Measurements from ENCODE around the gene ARID4B.
A peak's percentile ranks its signal among the peaks of the same experiment; 100 is the strongest.
"Not testable (repeated sequence)": the region's sequence is repeated elsewhere in the genome, so short reads cannot be mapped to it uniquely, and the experiment has no call there.

ARID4B gene

DNA sequence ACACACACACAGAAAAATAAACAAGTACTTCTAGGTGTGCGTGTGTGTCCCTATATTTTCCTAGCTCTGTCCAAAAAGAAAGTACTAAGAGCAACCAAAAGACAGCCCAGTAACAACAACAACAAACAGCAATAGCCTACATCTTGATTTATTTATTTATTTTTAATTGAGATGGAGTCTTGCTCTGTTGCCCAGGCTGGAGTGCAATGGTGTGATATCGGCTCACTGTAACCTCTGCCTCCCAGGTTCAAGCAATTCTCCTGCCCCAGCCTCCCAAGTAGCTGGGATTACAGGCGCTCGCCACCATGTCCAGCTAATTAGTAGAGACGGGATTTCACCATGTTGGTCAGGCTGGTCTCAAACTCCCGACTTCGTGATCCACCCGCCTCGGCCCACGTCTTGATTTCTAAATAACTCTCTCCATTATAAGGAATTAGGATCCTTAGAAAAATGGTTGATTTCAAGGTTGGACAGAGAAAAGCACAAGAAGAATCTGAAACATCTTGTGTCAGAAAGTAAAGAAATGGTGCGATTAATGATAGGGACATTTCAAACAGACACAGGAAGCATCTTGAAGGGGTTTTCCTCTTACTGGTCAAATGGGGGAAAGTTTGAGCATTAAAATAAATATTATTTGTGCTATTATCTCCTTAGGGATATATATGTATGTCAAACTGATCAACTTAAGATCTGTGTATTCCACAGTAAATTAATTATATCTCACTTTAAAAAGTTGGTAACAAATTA is 59.4 kb downstream of the ARID4B start:
- DNase-seq: no peak

DNA sequence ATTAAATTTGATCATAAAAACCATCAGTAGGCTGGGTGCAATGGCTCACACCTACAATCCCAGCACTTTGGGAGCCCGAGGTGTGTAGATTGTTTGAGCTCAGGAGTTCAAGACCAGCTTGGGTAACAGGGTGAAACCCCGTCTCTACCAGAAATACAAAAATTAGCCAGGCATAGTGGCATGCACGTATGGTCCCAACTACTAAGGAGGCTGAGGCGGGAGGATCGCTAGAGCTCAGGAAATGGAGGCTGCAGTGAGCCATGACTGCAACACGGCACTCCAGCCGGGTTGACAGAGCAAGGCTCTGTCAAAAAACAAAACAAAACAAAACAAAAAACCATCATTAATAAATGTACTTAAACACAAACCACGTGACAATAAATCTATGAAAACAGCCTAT is 61.0 kb downstream of the ARID4B start:
- DNase-seq: no peak

- DNase-seq: no peak
Observed at GRCh38 chr1:235266325-235266724, 61.7 kb downstream of the ARID4B start.

- DNase-seq: no peak
Observed at GRCh38 chr1:235265900-235266299, 62.1 kb downstream of the ARID4B start.

DNA sequence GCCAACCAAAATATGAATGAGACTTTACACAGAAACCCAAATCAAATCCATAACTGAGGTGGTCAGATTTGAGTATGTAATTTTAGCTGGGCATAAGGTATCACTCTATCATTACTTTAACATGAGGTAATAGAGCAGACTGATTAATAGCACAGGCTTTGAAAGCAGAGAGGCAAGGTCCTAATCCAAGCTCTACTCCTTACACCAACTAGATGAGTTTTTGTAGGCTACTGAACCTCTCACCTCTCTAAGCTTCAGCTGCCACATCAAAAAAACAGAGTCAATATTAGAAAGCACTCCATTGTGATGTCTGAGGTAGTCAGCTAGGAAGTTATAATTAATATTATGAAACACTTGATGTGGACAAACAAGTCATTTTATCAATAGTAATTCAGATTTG is 63.7 kb downstream of the ARID4B start:
- no peak for DNase-seq

GRCh38 chr1:235262539-235262938 is 65.4 kb downstream of the ARID4B start:
- DNase-seq: no peak

DNA sequence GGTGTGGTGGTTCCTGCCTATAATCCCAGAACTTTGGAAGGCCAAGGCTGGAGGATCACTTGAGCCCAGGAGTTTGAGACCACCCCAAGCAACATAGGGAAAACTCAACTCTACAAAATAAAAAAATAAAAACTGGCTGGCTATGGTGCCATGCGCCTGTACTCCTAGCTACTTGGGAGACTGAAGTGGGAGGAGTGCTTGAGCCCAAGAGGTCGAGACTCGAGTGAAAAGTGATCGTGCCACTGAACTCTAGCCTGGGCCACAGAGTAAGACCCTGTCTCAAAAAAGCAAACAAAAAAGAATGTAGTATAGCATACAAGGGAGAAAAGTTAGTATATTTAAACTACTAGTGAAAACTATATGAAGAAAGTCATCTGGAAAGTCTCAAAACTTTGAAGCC is 66.7 kb downstream of the ARID4B start:
- DNase-seq: no peak

- no peak for DNase-seq
Observed at GRCh38 chr1:235259133-235259778, 68.7 kb downstream of the ARID4B start.

GRCh38 chr1:235258068-235258467 is 69.9 kb downstream of the ARID4B start:
- not testable (repeated sequence) for DNase-seq

GRCh38 chr1:235254721-235255120 is 73.3 kb downstream of the ARID4B start:
- no peak for DNase-seq

GRCh38 chr1:235253219-235253962 is 74.6 kb downstream of the ARID4B start:
- peak; percentile 65 for DNase-seq

DNA sequence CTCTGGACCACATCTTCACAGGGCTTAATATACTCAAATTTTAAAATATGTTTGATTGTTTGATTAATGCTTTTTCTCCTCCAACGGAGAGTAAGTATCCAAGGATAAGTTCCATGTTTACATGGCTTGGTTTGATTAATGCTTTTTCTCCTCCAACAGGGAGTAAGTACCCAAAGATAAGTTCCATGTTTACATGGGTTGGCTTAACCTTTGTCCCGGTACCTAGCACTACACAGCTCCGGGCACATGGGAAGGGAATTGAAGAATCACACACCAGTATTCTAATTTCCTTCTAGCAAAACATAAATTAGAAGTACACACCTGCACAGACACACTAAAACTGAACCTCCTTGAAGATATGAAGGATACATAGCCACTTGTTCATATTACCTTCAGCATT is 77.5 kb downstream of the ARID4B start:
- no peak for DNase-seq

DNA sequence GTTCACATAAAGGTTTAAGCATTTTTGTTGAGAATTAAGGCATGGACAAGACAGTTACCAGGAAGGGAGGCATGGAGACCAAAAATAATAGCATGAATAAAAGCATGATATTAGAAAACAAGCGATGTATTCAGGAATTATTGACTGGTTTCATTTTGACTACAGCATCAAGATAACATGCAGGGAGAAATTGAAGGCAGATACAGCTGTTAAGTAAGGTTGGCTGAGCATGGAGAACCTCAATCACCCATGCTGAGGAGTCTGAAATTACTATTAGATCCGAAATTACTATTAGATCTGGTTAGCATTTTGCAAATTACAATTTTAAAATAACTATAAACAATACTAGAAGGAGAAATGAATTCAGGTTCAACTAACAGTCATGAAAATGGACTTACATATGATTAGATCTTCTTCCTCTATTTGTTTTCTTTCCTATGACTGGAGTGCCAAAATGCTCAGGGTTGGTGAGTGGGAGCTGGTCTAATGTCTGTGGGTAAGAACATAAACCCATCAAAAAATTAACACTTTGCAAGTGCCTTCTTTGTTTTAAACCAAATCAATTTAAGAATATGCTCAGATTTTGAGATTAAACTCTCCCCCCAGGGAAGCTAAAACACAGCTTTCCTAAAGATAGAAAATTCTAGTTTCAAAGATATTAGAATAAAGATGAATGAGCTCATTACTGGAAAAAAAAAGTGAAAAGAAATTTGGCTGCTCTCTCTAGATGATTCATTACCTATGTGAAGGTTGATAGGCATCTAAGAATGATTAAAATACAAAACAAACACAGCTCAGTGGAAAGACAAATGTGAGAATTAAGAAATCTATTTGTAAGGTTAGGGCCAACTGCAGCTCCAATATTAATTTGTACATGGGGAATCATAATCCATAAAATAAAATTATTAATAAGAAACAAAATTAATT is 81.7 kb downstream of the ARID4B start:
- DNase-seq: peak; percentile 16

GRCh38 chr1:235244974-235245592 is 82.9 kb downstream of the ARID4B start:
- DNase-seq: peak; percentile 19

GRCh38 chr1:235240960-235241359 is 87.0 kb downstream of the ARID4B start:
- DNase-seq: no peak

- no peak for DNase-seq
Observed at GRCh38 chr1:235239851-235240250, 88.1 kb downstream of the ARID4B start.

- no peak for DNase-seq
Observed at GRCh38 chr1:235238558-235238957, 89.4 kb downstream of the ARID4B start.

DNA sequence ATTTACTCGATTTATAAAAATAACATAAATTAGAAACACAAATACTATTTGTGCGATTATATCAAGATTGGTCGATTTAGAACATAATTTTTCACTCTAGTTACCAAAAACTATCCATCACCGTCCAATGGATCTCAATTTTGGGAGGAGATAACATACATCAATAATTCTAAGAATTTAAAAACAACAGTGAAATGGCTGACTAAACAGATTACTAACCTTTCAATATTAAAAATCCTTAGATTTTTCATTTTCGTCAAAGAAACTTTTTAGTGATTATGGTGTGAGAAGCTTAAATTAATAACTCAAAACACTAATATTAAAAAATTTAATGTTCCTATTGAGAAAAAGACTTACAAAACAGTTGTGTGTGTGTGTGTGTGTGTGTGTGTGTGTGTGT is 91.9 kb downstream of the ARID4B start:
- no peak for DNase-seq

DNA sequence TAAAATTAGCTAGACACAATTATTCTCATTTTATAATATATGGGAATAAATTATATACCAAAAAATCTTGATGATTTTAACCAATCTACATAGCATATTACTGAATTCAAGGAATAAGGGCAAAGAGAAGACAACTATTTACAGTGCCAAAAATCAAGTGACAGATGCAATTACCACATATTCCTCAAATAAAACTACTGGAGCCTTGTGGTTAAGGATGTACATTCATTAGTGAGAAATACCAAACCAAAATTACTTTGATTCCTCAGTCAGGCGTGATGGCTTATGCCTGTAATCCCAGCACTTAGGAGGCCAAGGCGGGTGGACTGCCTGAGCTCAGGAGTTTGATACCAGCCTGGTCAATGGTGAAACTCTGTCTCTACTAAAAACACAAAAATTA is 98.1 kb downstream of the ARID4B start:
- no peak for DNase-seq

- DNase-seq: no peak
Observed at GRCh38 chr1:235227414-235227813, 100.6 kb downstream of the ARID4B start.

DNA sequence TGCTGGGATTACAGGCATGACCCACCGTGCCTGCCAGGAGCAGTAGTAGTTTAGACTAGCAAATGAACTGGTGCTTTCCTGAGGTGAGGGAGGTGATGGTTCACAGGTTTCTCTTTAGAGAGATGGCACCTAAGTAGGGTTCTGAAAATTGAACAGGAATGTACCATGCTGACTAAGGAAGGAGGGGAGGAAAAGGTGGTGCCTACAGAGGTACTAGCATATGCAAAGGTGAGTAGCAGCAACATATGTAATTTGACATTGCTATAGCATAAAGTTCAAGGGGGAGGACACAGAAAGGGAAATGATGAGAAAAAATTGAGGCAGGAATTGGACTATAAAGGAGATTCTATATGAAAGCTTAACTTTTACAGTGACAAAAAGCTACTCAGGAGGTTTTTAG is 101.0 kb downstream of the ARID4B start:
- DNase-seq: no peak

- DNase-seq: no peak
Observed at GRCh38 chr1:235225299-235225698, 102.7 kb downstream of the ARID4B start.
